GM19043 (cell line): ENCODE measurements around the gene FBXO2.

Source experiments
- ATAC-seq: cut with Tn5 transposase; IDR thresholded peaks from one replicate; pipeline ENCODE4 v1.9.1; 2021; ENCODE audit warnings: low read depth; ENCODE audit not compliant: unreplicated experiment

FBXO2 gene

GRCh38 chr1:11600836-11601235, 53.4 kb downstream of the FBXO2 start:
- no peak for ATAC-seq

GRCh38 chr1:11599891-11600576, 54.2 kb downstream of the FBXO2 start:
- no peak for ATAC-seq

GRCh38 chr1:11598461-11598860, 55.8 kb downstream of the FBXO2 start:
- no peak for ATAC-seq
